Esophagus squamous epithelium (tissue), 4 donors: Measurements from ENCODE around the gene IL6.

Experiments
- CTCF ChIP-seq, 6 experiments: fragments of 450-650 bp in 4 of 6; fragments of 200-600 bp in 2 of 6; sonication (generic) in 2 of 6; IDR thresholded peaks; one replicate each; pipeline ENCODE4 v1.5.1; 2016 to 2019; ENCODE audit warnings: antibody characterized with exemption in 6 of 6, mild to moderate bottlenecking in 4 of 6, moderate library complexity in 4 of 6
- POLR2A ChIP-seq, 4 donors: fragments of 450-650 bp; IDR thresholded peaks; one replicate each; pipeline ENCODE4 v1.6.1; 2017; ENCODE audit warnings: antibody characterized with exemption in 4 of 4, mild to moderate bottlenecking in 4 of 4, moderate library complexity in 3 of 4

- TF ChIP-seq CTCF (IDR thresholded peaks at IDR 0.05) (no peak), POLR2A (IDR thresholded peaks at IDR 0.05) (no peak)
These were observed 5.9 kb upstream of the IL6 start for GRCh38 chr7:22720791-22721786.
